Camera-type eye (tissue), 1 donor: Measurements from ENCODE around the gene ZNF804A. TPM values are rescaled to one million over a fixed set of nuclear protein-coding genes. Genes with fewer than 3 reads are reported as not detected.

Experiments used
- total RNA-seq: library from RNA; depleted of rRNA; stranded (reverse); fragments of >200 nt; gene quantifications from one replicate; pipeline ENCODE4 v1.2.3, GENCODE V29; 2014

ZNF804A gene
- 21.1 TPM for total RNA-seq

DNA sequence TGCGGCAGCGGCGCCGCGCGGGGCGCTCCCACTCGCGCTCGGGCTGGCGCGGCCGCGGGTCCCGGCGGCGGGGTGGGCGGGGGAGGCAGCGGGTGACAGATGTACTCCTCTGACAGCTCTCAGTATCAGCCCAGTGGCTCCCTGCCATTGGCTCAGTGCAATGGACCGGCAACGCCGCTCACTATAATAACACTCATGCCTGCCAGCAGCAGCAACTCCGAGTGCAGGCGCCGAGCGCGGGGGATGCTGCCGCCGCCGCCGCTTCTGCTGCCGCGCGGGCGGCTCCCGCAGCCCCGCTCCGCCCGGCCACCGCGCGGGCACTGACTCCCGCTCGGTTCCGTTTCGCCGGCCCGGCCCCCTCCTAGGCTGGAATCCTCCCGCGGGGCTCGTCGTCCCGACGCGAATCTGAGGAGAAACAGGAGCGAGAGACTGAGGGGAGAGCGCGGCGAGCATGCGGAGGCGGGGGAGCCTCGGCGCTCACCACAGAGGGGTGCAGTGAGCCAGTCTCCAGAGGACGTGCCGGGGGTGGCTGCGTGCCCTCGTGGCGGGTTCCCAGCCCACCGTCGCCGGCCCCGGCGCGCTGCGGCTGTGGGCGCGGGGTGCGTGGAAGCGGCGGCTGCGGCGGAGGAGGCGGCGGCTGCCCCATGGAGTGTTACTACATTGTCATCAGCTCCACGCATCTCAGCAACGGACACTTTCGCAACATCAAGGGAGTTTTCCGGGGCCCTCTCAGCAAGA is at the start of gene ZNF804A:
Gene ZNF804A, plus strand, starts transcription at position 214 of the 738 bp plus-strand sequence. Its CDS starts 431 bp downstream, at position 645.

